H1 (cell line): Measurements from ENCODE around the gene MEIS3. TPM values are rescaled to one million over a fixed set of nuclear protein-coding genes. Genes with fewer than 3 reads are reported as not detected.

Source experiments
- CTCF ChIA-PET: fragments of 300-600 bp; sonication (Branson Sonifier 250); formaldehyde crosslinking; loops from one replicate; lab custom pipeline; 2021; ENCODE audit not compliant: partially characterized antibody; lab: Charles Lee
- POLR2A ChIA-PET: fragments of 300-600 bp; sonication (Branson Sonifier 250); formaldehyde crosslinking; loops from one replicate; lab custom pipeline; 2021; ENCODE audit warnings: inconsistent platforms; ENCODE audit not compliant: partially characterized antibody; lab: Charles Lee
- DNase-seq, 2 experiments: peaks; one replicate each; pipeline versions ENCODE4 v3.0.0 to v3.0.0-alpha.2; 2010 to 2022; ENCODE audit warnings: low spot score in 2 of 2, low read depth in 1 of 2, mixed read lengths in 1 of 2
- FAIRE-seq: peaks from 2 replicates; lab custom pipeline; 2011; peaks lifted over from hg19 to GRCh38; lab: Jason Lieb, UNC
- H2AFZ ChIP-seq: 2 replicates; pipeline ENCODE4 v1.8.1; 2012; ENCODE audit warnings: low read length, inconsistent platforms
- H2AK5ac ChIP-seq: 2 replicates; pipeline ENCODE4 v1.6.1; 2013; ENCODE audit warnings: low read depth, low read length
- H2BK120ac ChIP-seq: replicated peaks from 2 replicates; pipeline ENCODE3; 2013; ENCODE audit warnings: low read depth, low read length, inconsistent platforms
- H2BK12ac ChIP-seq: 2 replicates; pipeline ENCODE4 v1.6.1; 2013; ENCODE audit warnings: low read depth, low read length
- H2BK15ac ChIP-seq: 2 replicates; pipeline ENCODE4 v1.6.1; 2013; ENCODE audit warnings: low read length
- H2BK20ac ChIP-seq: 2 replicates; pipeline ENCODE4 v1.6.1; 2013; ENCODE audit warnings: low read length
- H2BK5ac ChIP-seq: 2 replicates; pipeline ENCODE4 v1.6.1; 2013; ENCODE audit warnings: low read depth, low read length
- H3K14ac ChIP-seq: 2 replicates; pipeline ENCODE4 v1.6.1; 2013; ENCODE audit warnings: inconsistent platforms; ENCODE audit not compliant: insufficient read length
- H3K18ac ChIP-seq: 2 replicates; pipeline ENCODE4 v1.6.1; 2013; ENCODE audit warnings: low read length; ENCODE audit errors: extremely low read depth
- H3K23ac ChIP-seq: 2 replicates; pipeline ENCODE4 v1.6.1; 2013; ENCODE audit warnings: inconsistent platforms; ENCODE audit not compliant: insufficient read length
- H3K23me2 ChIP-seq: 2 replicates; pipeline ENCODE4 v1.6.1; 2013; ENCODE audit warnings: low read depth, low read length
- H3K27ac ChIP-seq: 2 replicates; pipeline ENCODE4 v1.6.1; 2011; ENCODE audit warnings: low read depth, low read length, inconsistent platforms
- H3K27me3 ChIP-seq, 4 experiments: replicated peaks in 1 of 4; 1 replicate in 1 of 4; 2 replicates in 3 of 4; pipeline versions ENCODE4 v1.6.1 to v1.8.1; 2011 to 2013; ENCODE audit warnings: low read length in 3 of 4, mild to moderate bottlenecking in 3 of 4, inconsistent platforms in 2 of 4, mixed read lengths in 2 of 4, moderate library complexity in 1 of 4; ENCODE audit not compliant: control insufficient read depth in 3 of 4, insufficient read depth in 3 of 4; ENCODE audit errors: extremely low read depth in 1 of 4
- H3K36me3 ChIP-seq, 4 experiments: 2 replicates each; pipeline versions ENCODE4 v1.6.1 to v1.8.1; 2011 to 2013; ENCODE audit warnings: mild to moderate bottlenecking in 4 of 4, low read length in 3 of 4, moderate library complexity in 2 of 4, control low read depth in 1 of 4, inconsistent platforms in 1 of 4; ENCODE audit not compliant: insufficient read depth in 4 of 4, control insufficient read depth in 2 of 4
- H3K4ac ChIP-seq: replicated peaks from 2 replicates; pipeline ENCODE3; 2013; ENCODE audit warnings: low read length, low read depth, mixed read lengths, inconsistent platforms; ENCODE audit not compliant: insufficient read length
- H3K4me1 ChIP-seq, 4 experiments: replicated peaks in 1 of 4; 1 replicate in 1 of 4; 2 replicates in 3 of 4; pipeline versions ENCODE4 v1.6.1 to v1.8.1; 2011 to 2013; ENCODE audit warnings: low read length in 3 of 4, inconsistent platforms in 2 of 4, mixed read lengths in 1 of 4; ENCODE audit not compliant: insufficient read depth in 4 of 4, control insufficient read depth in 3 of 4
- H3K4me2 ChIP-seq, 2 experiments: 2 replicates each; pipeline versions ENCODE4 v1.6.1 to v1.8.1; 2011 to 2013; ENCODE audit warnings: low read depth in 2 of 2, low read length in 2 of 2, control low read depth in 1 of 2, inconsistent platforms in 1 of 2, mild to moderate bottlenecking in 1 of 2; ENCODE audit not compliant: insufficient read depth in 1 of 2
- H3K4me3 ChIP-seq, 4 experiments: fragments of 200-600, 300-600 bp in 1 of 4; sonication (generic), shearing (Covaris generic), sonication (Bioruptor Twin) in 1 of 4; 2 replicates each; pipeline versions ENCODE4 v1.5.1 to v1.8.1; 2011 to 2016; ENCODE audit warnings: low read length in 4 of 4, low read depth in 3 of 4, control low read depth in 2 of 4, inconsistent platforms in 2 of 4, mild to moderate bottlenecking in 2 of 4, mixed read lengths in 1 of 4, moderate library complexity in 1 of 4; ENCODE audit not compliant: insufficient read depth in 2 of 4; ENCODE audit errors: extremely low read depth in 1 of 4
- H3K56ac ChIP-seq: replicated peaks from 2 replicates; pipeline ENCODE3; 2013; ENCODE audit warnings: low read depth, mild to moderate bottlenecking, mixed read lengths, low read length, inconsistent platforms; ENCODE audit not compliant: insufficient read length
- H3K79me1 ChIP-seq: 2 replicates; pipeline ENCODE4 v1.6.1; 2013; ENCODE audit warnings: low read depth, low read length, control low read depth
- H3K79me2 ChIP-seq, 2 experiments: 2 replicates each; pipeline versions ENCODE4 v1.6.1 to v1.8.1; 2012 to 2013; ENCODE audit warnings: low read length in 2 of 2, mild to moderate bottlenecking in 2 of 2, inconsistent platforms in 1 of 2; ENCODE audit not compliant: insufficient read depth in 2 of 2, control insufficient read depth in 1 of 2
- H3K9ac ChIP-seq, 4 experiments: replicated peaks in 1 of 4; 1 replicate in 1 of 4; 2 replicates in 3 of 4; pipeline versions ENCODE4 v1.6.1 to v1.8.1; 2011 to 2013; ENCODE audit warnings: low read depth in 3 of 4, low read length in 3 of 4, control low read depth in 2 of 4, mild to moderate bottlenecking in 2 of 4, moderate library complexity in 2 of 4, inconsistent platforms in 1 of 4; ENCODE audit errors: extremely low read depth in 1 of 4
- H3K9me3 ChIP-seq, 2 experiments: 2 replicates each; pipeline versions ENCODE4 v1.6.1 to v1.8.1; 2012 to 2013; ENCODE audit warnings: mild to moderate bottlenecking in 2 of 2, moderate library complexity in 2 of 2, control low read depth in 1 of 2, inconsistent platforms in 1 of 2, low read depth in 1 of 2, low read length in 1 of 2, mixed read lengths in 1 of 2; ENCODE audit not compliant: insufficient read depth in 2 of 2
- H4K20me1 ChIP-seq, 2 experiments: replicated peaks in 1 of 2; 2 replicates each; pipeline versions ENCODE3 to v1.8.1; 2011 to 2013; ENCODE audit warnings: inconsistent platforms in 2 of 2, low read length in 2 of 2, mild to moderate bottlenecking in 1 of 2; ENCODE audit not compliant: insufficient read depth in 2 of 2, control insufficient read depth in 1 of 2
- H4K5ac ChIP-seq: 2 replicates; pipeline ENCODE4 v1.6.1; 2013; ENCODE audit warnings: low read length, low read depth, mixed read lengths, inconsistent platforms; ENCODE audit not compliant: insufficient read length
- H4K8ac ChIP-seq: 2 replicates; pipeline ENCODE4 v1.8.0; 2013; ENCODE audit warnings: mild to moderate bottlenecking, moderate library complexity, low read length, inconsistent platforms; ENCODE audit not compliant: insufficient read depth; ENCODE audit errors: extremely low read depth
- H4K91ac ChIP-seq: replicated peaks from 2 replicates; pipeline ENCODE3; 2013; ENCODE audit warnings: low read length, mixed read lengths, inconsistent platforms; ENCODE audit not compliant: insufficient read length
- BACH1 ChIP-seq: IDR thresholded peaks from 2 replicates; pipeline ENCODE4 v1.6.1; 2012; ENCODE audit warnings: low read length, improper control_type of control experiment
- EP300 ChIP-seq, 2 experiments: IDR thresholded peaks; 1 replicate in 1 of 2; 2 replicates in 1 of 2; pipeline ENCODE4 v1.6.1; 2011 to 2012; ENCODE audit warnings: low read depth in 2 of 2, low read length in 2 of 2, mild to moderate bottlenecking in 2 of 2, borderline replicate concordance in 1 of 2, inconsistent platforms in 1 of 2, moderate library complexity in 1 of 2
- RBBP5 ChIP-seq: IDR thresholded peaks from 2 replicates; pipeline ENCODE4 v1.7.1; 2012; ENCODE audit warnings: low read depth, mild to moderate bottlenecking, inconsistent platforms, low read length, moderate library complexity, borderline replicate concordance
- SIN3A ChIP-seq, 2 experiments: IDR thresholded peaks in 1 of 2; conservative IDR thresholded peaks in 1 of 2; 2 replicates each; pipeline ENCODE4 v1.6.1; 2011 to 2012; ENCODE audit warnings: low read length in 2 of 2, improper control_type of control experiment in 1 of 2, low read depth in 1 of 2, mild to moderate bottlenecking in 1 of 2
- TCF12 ChIP-seq: IDR thresholded peaks from 2 replicates; pipeline ENCODE4 v1.6.1; 2011; ENCODE audit warnings: low read depth, mild to moderate bottlenecking, low read length
- TEAD4 ChIP-seq: IDR thresholded peaks from 2 replicates; pipeline ENCODE4 v1.6.1; 2012; ENCODE audit warnings: low read depth, low read length, inconsistent platforms, mixed read lengths
- WGBS, 2 experiments: shearing (Covaris generic) in 1 of 2; methylation state at CpG; one replicate each; pipeline versions ENCODE4 v1.1.6 to v1.1.7; 2013 to 2015; ENCODE audit warnings: low lambda C conversion rate in 2 of 2, mixed read lengths in 2 of 2, inconsistent platforms in 1 of 2, low coverage in 1 of 2, missing lambda C conversion rate in 1 of 2; ENCODE audit not compliant: insufficient replicate concordance in 2 of 2, insufficient coverage in 1 of 2, insufficient read length in 1 of 2; ENCODE audit errors: extremely low coverage in 1 of 2, missing lambda C conversion rate in 1 of 2; 5-methylcytosine and 5-hydroxymethylcytosine counted together
- polyA plus RNA-seq, 7 experiments: library from polyadenylated mRNA; depleted of rRNA in 3 of 7; stranded (reverse) in 5 of 7; unstranded in 2 of 7; fragments of >200 nt in 5 of 7; fragments of 200-250 nt in 2 of 7; gene quantifications; 1 replicate in 5 of 7; 2 replicates in 1 of 7; 4 replicates in 1 of 7; pipeline versions ENCODE4 v1.2.1 to v1.2.3, GENCODE V29; 2011 to 2013; ENCODE audit warnings: missing spikeins in 2 of 7, mixed read lengths in 2 of 7
- total RNA-seq: library from RNA; stranded (reverse); fragmentation: NEBNext Ultra II Directional; extraction: Animal tissue kit (Norgen Biotek cat#: 25700); gene quantifications from 2 replicates; pipeline ENCODE4 v1.2.1, GENCODE V29; 2021
- TF ChIP-seq, protein P1 (sequence below), 3 experiments: IDR thresholded peaks; 1 replicate in 2 of 3; 2 replicates in 1 of 3; pipeline versions ENCODE4 v1.5.1 to v1.6.1; 2011; ENCODE audit warnings: low read length in 3 of 3, mild to moderate bottlenecking in 3 of 3, inconsistent platforms in 2 of 3, low read depth in 1 of 3, moderate library complexity in 1 of 3; ENCODE audit not compliant: insufficient read depth in 1 of 3; ENCODE audit errors: control extremely low read depth in 1 of 3

Gene MEIS3
- total and polyA plus RNA-seq, 2 of the 8 experiments (the other 6 are each of a cell fraction or from before 2014, with no cell fraction given), result 24.5 to 28.2 TPM

GRCh38 chr19:47430041-47430802 lies 10.9 kb upstream of the MEIS3 start:
- no peaks in the 10 kb centered on the region for H3K79me1 ChIP-seq
- H3K18ac ChIP-seq, result peak overlapping the region; percentile 25
- H3K23me2 ChIP-seq, result peaks cover 25% of the 10 kb centered on the region
- no peak overlapping the region for H3K23ac ChIP-seq
- H3K36me3 ChIP-seq, result no peaks in the 10 kb centered on the region
- H2BK120ac ChIP-seq, result no peak overlapping the region
- peak overlapping the region; percentile 96; the same call in 1 of the 2 replicates for H2BK12ac ChIP-seq
- H2BK20ac ChIP-seq, result peak overlapping the region; percentile 48; the same call in 1 of the 2 replicates
- FAIRE-seq (no peak), DNase-seq (peak in 1 of 2 experiments; percentile 78)
- H2AK5ac ChIP-seq, result no peak overlapping the region
- peak overlapping the region; percentile 89; the same call in 1 of the 2 replicates for H2AFZ ChIP-seq
- H3K79me2 ChIP-seq, result no peaks in the 10 kb centered on the region
- no peak overlapping the region for H3K56ac ChIP-seq
- peak overlapping the region; percentile 49 for H3K4ac ChIP-seq
- H4K8ac ChIP-seq, result peak overlapping the region; percentile 93
- no peak overlapping the region for H3K14ac ChIP-seq
- peak overlapping the region; percentile 97 for H3K4me2 ChIP-seq
- H3K27me3 ChIP-seq, result peaks cover 0 to 25% (median 22%) of the 10 kb centered on the region in 4 experiments; a peak in 6 of 7 replicates
- peak overlapping the region in 3 of 4 experiments; percentile 14 to 33 (median 16); a peak in 2 of 7 replicates for H3K9ac ChIP-seq
- no peaks in the 10 kb centered on the region for H3K9me3 ChIP-seq
- H3K4me1 ChIP-seq, result peaks cover 0 to 23% (median 12%) of the 10 kb centered on the region in 4 experiments; a peak in 5 of 7 replicates
- no peaks in the 10 kb centered on the region for H4K20me1 ChIP-seq
- POLR2A ChIA-PET, result interaction anchor here (0.6 to 2.3 kb wide), 7 partner anchors 11 to 177 kb away, joined by 3 to 12 read pairs (median 3); partner anchors contain the start of genes DHX34 and MEIS3
- peak overlapping the region; percentile 95 for H4K91ac ChIP-seq
- peak overlapping the region; percentile 56; the same call in 1 of the 2 replicates for H2BK5ac ChIP-seq
- 7% methylated on average over 68 of the region's 69 CpGs; no CpG with 5 or more reads in 1 of the 2 experiments for WGBS, 2 experiments
- H2BK15ac ChIP-seq, result peak overlapping the region; percentile 100; the same call in 1 of the 2 replicates
- H3K27ac ChIP-seq, result no peak overlapping the region
- H3K4me3 ChIP-seq, result peak overlapping the region; percentile 31 to 61 (median 39)
- CTCF ChIA-PET, result interaction anchor here (0.5 to 24.5 kb wide), 18 partner anchors 9 to 1936 kb away, joined by 3 to 436 read pairs (median 4); partner anchors contain the start of genes EHD2, KDELR1 and MEIS3
- H4K5ac ChIP-seq, result peak overlapping the region; percentile 69
- TF ChIP-seq TEAD4, result no peak
- no peak for TF ChIP-seq TCF12
- TF ChIP-seq RBBP5, result 0 out of 2 replicates have a peak, but pooled peaks have one; percentile 42
- no peak for TF ChIP-seq BACH1
- TF ChIP-seq EP300 (IDR thresholded peaks at IDR 0.05; ENCODE audit: borderline replicate concordance in 1 of 2, low read depth in 2 of 2, low read length in 2 of 2), result no peak
- TF ChIP-seq, protein P1, sequence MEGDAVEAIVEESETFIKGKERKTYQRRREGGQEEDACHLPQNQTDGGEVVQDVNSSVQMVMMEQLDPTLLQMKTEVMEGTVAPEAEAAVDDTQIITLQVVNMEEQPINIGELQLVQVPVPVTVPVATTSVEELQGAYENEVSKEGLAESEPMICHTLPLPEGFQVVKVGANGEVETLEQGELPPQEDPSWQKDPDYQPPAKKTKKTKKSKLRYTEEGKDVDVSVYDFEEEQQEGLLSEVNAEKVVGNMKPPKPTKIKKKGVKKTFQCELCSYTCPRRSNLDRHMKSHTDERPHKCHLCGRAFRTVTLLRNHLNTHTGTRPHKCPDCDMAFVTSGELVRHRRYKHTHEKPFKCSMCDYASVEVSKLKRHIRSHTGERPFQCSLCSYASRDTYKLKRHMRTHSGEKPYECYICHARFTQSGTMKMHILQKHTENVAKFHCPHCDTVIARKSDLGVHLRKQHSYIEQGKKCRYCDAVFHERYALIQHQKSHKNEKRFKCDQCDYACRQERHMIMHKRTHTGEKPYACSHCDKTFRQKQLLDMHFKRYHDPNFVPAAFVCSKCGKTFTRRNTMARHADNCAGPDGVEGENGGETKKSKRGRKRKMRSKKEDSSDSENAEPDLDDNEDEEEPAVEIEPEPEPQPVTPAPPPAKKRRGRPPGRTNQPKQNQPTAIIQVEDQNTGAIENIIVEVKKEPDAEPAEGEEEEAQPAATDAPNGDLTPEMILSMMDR (IDR thresholded peaks at IDR 0.05; ENCODE audit: control extremely low read depth in 1 of 3, insufficient read depth in 1 of 3, low read depth in 1 of 3, low read length in 3 of 3), result peak in 1 of 3 experiments; percentile 32; a peak in 2 of 4 replicates
- TF ChIP-seq SIN3A (conservative IDR thresholded peaks at IDR 0.05 in 1 of 2, IDR thresholded peaks at IDR 0.05 in 1 of 2; ENCODE audit: low read depth in 1 of 2, low read length in 2 of 2), result peak in 1 of 2 experiments; percentile 2; a peak in 1 of 4 replicates
